Transverse colon (tissue), 4 donors: Measurements from ENCODE around the gene ESYT2. TPM values are rescaled to one million over a fixed set of nuclear protein-coding genes. Genes with fewer than 3 reads are reported as not detected.

Source experiments
- DNase-seq: peaks from one replicate; pipeline ENCODE4 v3.0.0-alpha.2; 2019
- H3K27ac ChIP-seq, 4 donors: fragments of 200-600 bp; sonication (generic); 2 replicates each; pipeline ENCODE4 v1.5.1; 2016 to 2018; ENCODE audit warnings: inconsistent platforms in 4 of 4
- H3K27me3 ChIP-seq: fragments of 200-600 bp; sonication (generic); 2 replicates; pipeline ENCODE4 v1.5.1; 2017; ENCODE audit warnings: inconsistent platforms
- H3K36me3 ChIP-seq, 4 donors: fragments of 200-600 bp; sonication (generic); 2 replicates each; pipeline ENCODE4 v1.5.1; 2017 to 2019; ENCODE audit warnings: inconsistent platforms in 4 of 4
- H3K4me1 ChIP-seq, 4 donors: fragments of 200-600 bp; sonication (generic); 2 replicates each; pipeline ENCODE4 v1.5.1; 2017 to 2020; ENCODE audit warnings: inconsistent platforms in 4 of 4
- H3K4me3 ChIP-seq, 4 donors: fragments of 200-600 bp; sonication (generic); 1 replicate in 1 of 4; 2 replicates in 3 of 4; pipeline versions ENCODE4 v1.5.1 to v1.6.1; 2017 to 2019; ENCODE audit warnings: inconsistent platforms in 4 of 4
- H3K9me3 ChIP-seq, 2 donors: fragments of 200-600 bp; sonication (generic); 2 replicates each; pipeline ENCODE4 v1.5.1; 2017 to 2019; ENCODE audit warnings: inconsistent platforms in 2 of 2
- CTCF ChIP-seq, 5 experiments: fragments of 200-600 bp in 3 of 5; fragments of 450-650 bp in 2 of 5; sonication (generic) in 3 of 5; IDR thresholded peaks; 1 replicate in 2 of 5; 2 replicates in 3 of 5; pipeline ENCODE4 v1.5.1; 2016 to 2017; ENCODE audit warnings: antibody characterized with exemption in 5 of 5, inconsistent platforms in 3 of 5, mild to moderate bottlenecking in 2 of 5, moderate library complexity in 1 of 5
- EP300 ChIP-seq: sonication (generic); formaldehyde crosslinking; IDR thresholded peaks from one replicate; pipeline ENCODE4 v1.6.1; 2017; ENCODE audit warnings: antibody characterized with exemption, low read depth
- POLR2A ChIP-seq: fragments of 450-650 bp; IDR thresholded peaks from one replicate; pipeline ENCODE4 v1.6.1; 2016; ENCODE audit warnings: antibody characterized with exemption, mild to moderate bottlenecking, moderate library complexity
- POLR2AphosphoS5 ChIP-seq, 3 donors: sonication (generic); formaldehyde crosslinking; IDR thresholded peaks; one replicate each; pipeline ENCODE4 v1.6.1; 2016; ENCODE audit warnings: antibody characterized with exemption in 3 of 3
- WGBS, 2 donors: methylation state at CpG; one replicate each; pipeline ENCODE4 v1.1.5; 2018; ENCODE audit warnings: low coverage in 1 of 2; 5-methylcytosine and 5-hydroxymethylcytosine counted together
- in situ Hi-C, 4 donors: fragments of 200-750 bp; cut with MboI; loops; one replicate each; pipeline versions ENCODE4 v1.15.0 to v1.15.1; 2017; ENCODE audit warnings: low sequenced_read_pairs in 3 of 4, low pct_ligation_motif_present in 1 of 4, low pct_unique_long_range_greater_than_20kb in 1 of 4
- intact Hi-C: fragments of 100-400 bp; cut with DNase I; formaldehyde crosslinking; loops from one replicate; pipeline ENCODE4 v1.15.1; 2023; ENCODE audit warnings: low total_unique reads
- total RNA-seq, 4 donors: library from RNA; depleted of rRNA; stranded (reverse); fragments of >200 nt; gene quantifications; one replicate each; pipeline ENCODE4 v1.1.0, GENCODE V29; 2016

Gene ESYT2
- total RNA-seq, 4 donors from 2014 or later, result 78.6 to 113 (median 87.3) TPM

DNA sequence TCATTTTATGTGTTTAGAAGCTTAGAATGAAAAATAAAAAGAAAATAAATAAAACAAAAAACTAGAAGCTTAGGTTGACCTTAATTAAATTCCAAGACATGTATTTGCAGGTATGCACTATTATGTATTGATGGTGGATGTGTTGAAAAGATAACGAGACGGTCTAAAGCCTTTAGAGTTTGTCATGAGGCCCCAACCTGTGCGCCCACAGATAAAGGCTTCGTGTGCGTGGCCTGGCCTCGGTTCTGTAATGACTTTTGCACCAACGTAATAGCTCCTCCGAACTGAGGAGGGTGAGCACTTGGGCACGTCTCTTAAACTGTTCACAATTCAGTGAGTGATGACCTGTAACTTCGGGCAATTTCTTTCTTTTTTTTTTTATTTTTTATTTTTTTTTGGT, 81.0 kb downstream of the ESYT2 start:
- in situ Hi-C loops (no loop called here), intact Hi-C loops (no loop called here)
- Histone ChIP-seq H3K27me3 (no peaks in the 10 kb centered on the region), H3K9me3 (no peaks in the 10 kb centered on the region), H3K4me3 (no peak overlapping the region), H3K36me3 (peaks cover 0 to 38% (median 14%) of the 10 kb centered on the region in 4 donors), H3K27ac (no peak overlapping the region), H3K4me1 (no peaks in the 10 kb centered on the region)
- TF ChIP-seq EP300 (no peak), CTCF (IDR thresholded peaks at IDR 0.05) (no peak), POLR2A (no peak), POLR2AphosphoS5 (IDR thresholded peaks at IDR 0.05) (no peak)
- WGBS, 2 donors, result 87 to 89% methylated on average over 6 to 10 of the region's 10 CpGs
- no peak for DNase-seq

DNA sequence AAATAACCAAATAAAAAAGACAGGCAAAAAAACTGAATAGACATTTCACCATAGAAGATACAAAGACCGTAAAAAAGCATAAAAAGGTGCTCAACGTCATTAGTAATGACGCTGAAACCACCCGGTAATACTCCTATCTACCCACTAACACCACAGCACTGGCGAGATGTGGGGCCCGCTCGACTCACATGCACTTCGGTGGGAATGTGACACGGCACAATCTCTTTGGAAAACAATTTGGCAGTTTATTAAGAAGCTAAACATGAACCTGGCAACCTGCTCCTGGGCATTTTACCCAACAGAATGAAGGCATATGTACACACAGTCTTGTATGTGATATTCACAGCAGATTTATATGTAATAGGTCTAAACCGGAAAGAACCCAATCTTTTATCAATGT, 81.9 kb downstream of the ESYT2 start:
- in situ Hi-C loops, result no loop called here
- 94 to 96% methylated on average over 4 to 10 of the region's 10 CpGs for WGBS, 2 donors
- intact Hi-C loops, result no loop called here
- no peak for TF ChIP-seq POLR2A
- no peak for TF ChIP-seq EP300
- TF ChIP-seq CTCF (IDR thresholded peaks at IDR 0.05), result no peak
- TF ChIP-seq POLR2AphosphoS5 (IDR thresholded peaks at IDR 0.05), result no peak
- H3K4me1 ChIP-seq, result no peaks in the 10 kb centered on the region
- no peaks in the 10 kb centered on the region for H3K27me3 ChIP-seq
- no peak for DNase-seq
- no peak overlapping the region for H3K27ac ChIP-seq
- H3K4me3 ChIP-seq, result no peak overlapping the region
- H3K9me3 ChIP-seq, result no peaks in the 10 kb centered on the region
- peaks cover 0 to 44% (median 15%) of the 10 kb centered on the region in 4 donors for H3K36me3 ChIP-seq

DNA sequence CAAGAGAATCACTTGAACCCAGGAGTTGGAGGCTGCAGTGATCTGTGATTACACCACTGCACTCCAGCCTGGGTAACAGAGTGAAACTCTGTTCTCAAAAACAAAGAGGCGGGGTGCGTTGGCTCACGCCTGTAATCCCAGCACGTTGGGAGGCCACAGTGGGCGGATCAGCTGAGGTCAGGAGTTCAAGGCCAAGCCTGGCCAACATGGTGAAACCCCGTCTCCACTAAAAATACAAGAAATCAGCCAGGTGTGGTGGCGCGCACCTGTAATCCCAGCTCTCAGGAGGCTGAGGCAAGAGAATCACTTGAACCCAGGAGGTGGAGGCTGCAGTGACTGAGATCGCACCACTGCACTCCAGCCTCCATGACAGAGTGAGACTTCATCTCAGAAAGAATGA, 82.4 kb downstream of the ESYT2 start:
- in situ Hi-C loops, result no loop called here
- no peaks in the 10 kb centered on the region for H3K27me3 ChIP-seq
- 83% methylated on average over 9 of the region's 9 CpGs; no CpG with 5 or more reads in 1 of the 2 donors for WGBS, 2 donors
- TF ChIP-seq POLR2A (no peak), EP300 (no peak), POLR2AphosphoS5 (IDR thresholded peaks at IDR 0.05) (no peak), CTCF (IDR thresholded peaks at IDR 0.05) (no peak)
- no peak for DNase-seq
- no peak overlapping the region for H3K4me3 ChIP-seq
- intact Hi-C loops, result no loop called here
- H3K4me1 ChIP-seq, result no peaks in the 10 kb centered on the region
- H3K27ac ChIP-seq, result no peak overlapping the region
- H3K36me3 ChIP-seq, result peaks cover 0 to 45% (median 15%) of the 10 kb centered on the region in 4 donors
- no peaks in the 10 kb centered on the region for H3K9me3 ChIP-seq

- peaks cover 0 to 57% (median 22%) of the 10 kb centered on the region in 4 donors for H3K36me3 ChIP-seq
- no peak for DNase-seq
- intact Hi-C loops, result no loop called here
Observed at GRCh38 chr7:158745057-158745715, 84.1 kb downstream of the ESYT2 start.

More at GRCh38 chr7:158745057-158745715, 84.1 kb downstream of the ESYT2 start:
- H3K27ac ChIP-seq, result no peak overlapping the region
- H3K9me3 ChIP-seq, result no peaks in the 10 kb centered on the region
- no peaks in the 10 kb centered on the region for H3K27me3 ChIP-seq
- H3K4me1 ChIP-seq, result peaks cover 0 to 10% (median 4%) of the 10 kb centered on the region in 4 donors
- in situ Hi-C loops, result no loop called here
- no peak overlapping the region for H3K4me3 ChIP-seq
- WGBS, 2 donors, result 79 to 93% methylated on average over 6 to 10 of the region's 10 CpGs
- TF ChIP-seq POLR2AphosphoS5 (IDR thresholded peaks at IDR 0.05), result no peak
- no peak for TF ChIP-seq POLR2A
- TF ChIP-seq CTCF (IDR thresholded peaks at IDR 0.05), result no peak
- TF ChIP-seq EP300, result no peak
